Measurements from ENCODE around the gene FSIP1. TPM values are rescaled to one million over a fixed set of nuclear protein-coding genes. Genes with fewer than 3 reads are reported as not detected.

FSIP1 gene
- total RNA-seq, 1 donor from 2014 or later: 0.91 TPM

DNA sequence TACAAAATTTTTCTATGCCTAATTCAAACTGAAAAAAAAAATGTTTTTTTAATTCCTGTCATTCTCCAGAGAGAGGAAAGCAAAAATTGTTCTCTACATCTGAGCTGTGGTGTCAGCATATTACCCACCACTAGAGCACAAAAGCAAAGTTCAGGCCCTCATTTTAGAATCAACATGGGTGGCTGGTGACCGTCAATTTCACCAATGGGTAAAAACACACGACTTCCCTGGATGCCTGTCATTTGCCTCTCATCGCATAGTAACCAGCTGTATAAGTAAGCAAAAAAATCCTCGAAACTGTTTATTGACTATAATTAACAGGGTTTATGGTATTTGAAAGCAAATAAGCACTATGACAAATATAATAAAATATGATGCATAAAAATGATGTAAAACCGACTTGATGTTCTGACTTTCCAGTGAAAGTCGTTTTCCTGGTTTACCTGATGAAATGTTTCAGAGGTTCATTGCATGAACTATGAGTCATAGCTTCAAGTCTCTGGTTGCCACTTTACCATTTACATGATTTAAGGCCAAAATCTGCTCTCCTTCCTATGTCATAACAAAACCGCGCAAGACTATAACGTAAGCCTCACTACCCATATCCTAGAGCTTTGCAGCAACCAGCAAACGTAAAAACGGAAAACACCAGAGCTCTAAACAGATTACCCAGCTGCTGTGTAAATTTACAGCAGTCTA is 141.3 kb downstream of the FSIP1 start:
- no peak for ATAC-seq (ENCODE audit: poor library complexity)
- DNase-seq: no peak
- intact Hi-C loops (cut with DNase I): no loop called here

DNA sequence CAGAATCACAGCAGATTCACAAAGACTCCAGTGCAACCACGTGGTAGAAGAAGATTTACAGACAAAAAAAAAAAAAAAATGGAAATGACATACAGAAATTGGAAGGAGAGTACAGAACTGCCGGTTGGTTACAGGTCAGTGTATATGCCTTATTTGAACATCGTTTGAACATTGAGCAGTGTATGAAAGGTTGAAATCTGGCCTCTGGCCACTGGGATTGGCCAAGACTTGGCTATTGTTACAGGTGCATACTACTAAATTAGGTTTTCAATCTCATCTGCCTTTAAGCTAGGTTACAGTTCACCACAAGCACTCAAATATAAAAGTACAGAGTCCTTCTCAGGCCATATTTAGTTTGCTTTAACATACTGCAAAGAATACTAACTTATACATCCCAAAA is 142.0 kb downstream of the FSIP1 start:
- ATAC-seq (ENCODE audit: poor library complexity): no peak
- no peak for DNase-seq
- intact Hi-C loops (cut with DNase I): no loop called here

DNA sequence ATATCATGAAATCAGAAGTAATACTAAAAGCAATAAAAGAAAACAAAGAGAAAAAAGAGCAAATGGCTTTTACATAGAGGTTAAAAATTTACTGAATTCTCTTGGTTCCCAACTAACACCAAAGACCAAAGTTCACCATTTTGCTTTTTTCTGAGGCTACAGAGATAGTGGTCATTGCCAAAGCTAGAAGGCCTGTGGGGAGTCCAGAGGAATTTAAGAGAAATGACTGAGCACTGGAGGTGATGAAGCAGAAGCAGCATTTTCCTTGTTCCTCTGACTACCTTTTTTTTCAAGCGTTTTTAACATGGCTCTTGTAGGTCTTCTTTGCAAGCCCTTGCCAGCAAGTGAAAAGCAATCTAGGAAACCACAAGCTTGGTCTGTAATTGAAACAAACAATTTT is 143.6 kb downstream of the FSIP1 start:
- no peak for DNase-seq
- intact Hi-C loops (cut with DNase I): no loop called here
- no peak for ATAC-seq (ENCODE audit: poor library complexity)

DNA sequence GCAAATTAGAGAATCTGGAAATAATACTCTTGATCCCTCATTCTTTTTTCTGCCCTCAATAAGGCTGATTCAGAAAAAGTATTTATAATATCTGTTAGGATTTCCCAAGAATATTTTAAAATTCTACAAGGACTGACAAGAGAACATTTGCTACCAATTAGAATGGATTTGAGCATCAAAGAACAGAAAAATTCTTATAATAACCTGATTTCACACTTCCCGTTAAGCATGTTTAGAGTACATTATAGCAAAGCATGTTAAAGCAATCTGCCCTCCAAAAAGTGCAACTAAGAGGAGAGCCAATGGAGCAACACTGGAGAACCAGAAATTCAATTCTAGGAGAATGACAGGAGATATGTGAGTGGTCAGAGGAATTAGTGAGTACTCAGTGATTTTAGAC is 144.6 kb downstream of the FSIP1 start:
- DNase-seq (no peak), ATAC-seq (ENCODE audit: poor library complexity) (no peak)
- intact Hi-C loops (cut with DNase I): no loop called here

DNA sequence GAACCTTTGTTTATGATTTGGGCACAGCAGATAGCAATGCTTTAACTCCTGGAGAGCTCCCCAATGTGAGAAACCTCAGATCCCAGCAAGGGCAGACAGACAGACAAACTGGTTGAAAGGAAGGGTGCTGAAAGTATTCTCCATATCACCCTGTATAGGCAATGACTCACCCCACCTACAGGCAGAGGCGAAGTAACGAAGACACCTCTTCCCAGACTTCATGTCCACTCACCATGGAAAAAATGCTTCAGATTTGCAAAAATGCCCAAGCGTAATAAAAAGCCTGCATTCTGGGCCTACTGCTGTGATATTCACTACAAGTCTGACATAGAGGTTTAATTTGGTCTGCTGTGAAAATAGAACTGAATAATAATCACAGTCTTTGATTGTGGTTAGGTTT is 151.3 kb downstream of the FSIP1 start:
- no peak for ATAC-seq (ENCODE audit: poor library complexity)
- no peak for DNase-seq
- intact Hi-C loops (cut with DNase I): no loop called here

DNA sequence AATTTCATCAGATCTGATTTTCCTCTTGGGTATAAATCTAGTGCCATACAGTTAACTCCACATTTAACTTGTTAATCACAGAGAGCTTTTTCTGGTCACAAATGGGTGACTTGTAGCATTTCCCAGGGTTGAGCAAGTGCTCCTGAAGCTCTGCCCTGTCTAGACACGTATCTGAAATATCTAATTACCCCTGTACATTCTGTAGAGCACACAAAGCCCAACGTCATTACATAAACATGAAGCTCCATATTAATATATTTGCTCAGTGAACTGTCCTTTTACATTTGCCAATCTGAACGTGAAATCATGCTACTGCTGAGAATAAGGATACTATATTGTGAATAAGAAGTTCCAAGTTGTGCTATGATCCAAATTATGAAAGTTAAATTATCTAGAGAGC is 152.7 kb downstream of the FSIP1 start:
- intact Hi-C loops (cut with DNase I): no loop called here
- no peak for ATAC-seq (ENCODE audit: poor library complexity)
- DNase-seq: no peak

DNA sequence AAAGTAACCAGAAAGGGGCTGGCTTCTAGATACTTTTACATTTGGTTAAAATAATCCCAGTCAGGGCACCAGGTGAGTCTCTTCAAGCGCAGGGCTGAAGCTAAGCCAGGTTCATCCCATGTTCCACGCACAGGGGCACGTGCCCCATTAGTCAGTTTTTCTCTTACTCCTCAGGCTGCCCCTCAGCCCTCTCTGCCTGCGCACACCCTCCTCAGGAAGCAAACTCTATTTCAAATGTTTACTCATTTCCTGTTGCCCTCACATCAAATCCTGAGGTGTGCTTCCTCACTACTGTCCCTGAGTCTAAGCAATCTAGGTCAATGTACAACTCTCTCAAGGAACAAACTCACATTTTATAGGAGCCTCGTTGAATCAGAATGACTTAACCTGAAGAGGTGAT is 153.3 kb downstream of the FSIP1 start:
- intact Hi-C loops (cut with DNase I): no loop called here
- no peak for DNase-seq
- no peak for ATAC-seq (ENCODE audit: poor library complexity)

DNA sequence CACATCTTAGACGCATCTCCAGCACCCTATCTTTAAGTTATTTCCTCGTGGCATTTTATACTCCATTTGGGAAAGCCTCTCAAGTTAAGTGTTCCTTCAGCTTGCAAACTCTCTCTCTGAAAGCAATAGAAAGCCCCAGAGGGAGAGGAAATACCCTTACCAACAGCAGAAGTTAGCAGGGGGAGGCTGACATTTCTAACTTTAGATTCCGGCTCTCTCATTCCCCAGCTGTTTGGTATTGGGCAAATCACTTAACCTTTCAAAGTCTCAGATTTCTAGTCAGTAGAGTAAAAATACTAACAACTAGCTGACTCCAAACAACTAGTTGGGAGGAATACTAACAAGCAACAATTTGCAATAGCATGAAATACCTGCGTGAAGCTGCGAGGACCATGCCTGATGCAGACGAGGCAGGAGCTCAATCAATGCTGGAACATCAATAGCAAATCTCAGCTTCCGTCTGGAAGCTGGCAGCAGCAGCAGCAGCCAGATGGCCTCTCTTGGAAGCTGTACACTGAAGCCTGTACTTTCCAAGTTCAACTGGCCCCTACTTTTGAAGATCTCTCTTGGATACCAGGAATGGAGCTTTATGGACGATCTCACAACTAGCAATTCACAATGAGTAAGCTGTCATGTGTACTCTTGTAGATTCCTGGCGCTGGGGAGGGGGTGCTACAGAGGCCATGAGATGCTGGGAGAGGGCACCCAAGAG is 153.9 kb downstream of the FSIP1 start:
- no peak for DNase-seq
- peak; percentile 14 for ATAC-seq (ENCODE audit: poor library complexity)
- intact Hi-C loops (cut with DNase I): no loop called here

DNA sequence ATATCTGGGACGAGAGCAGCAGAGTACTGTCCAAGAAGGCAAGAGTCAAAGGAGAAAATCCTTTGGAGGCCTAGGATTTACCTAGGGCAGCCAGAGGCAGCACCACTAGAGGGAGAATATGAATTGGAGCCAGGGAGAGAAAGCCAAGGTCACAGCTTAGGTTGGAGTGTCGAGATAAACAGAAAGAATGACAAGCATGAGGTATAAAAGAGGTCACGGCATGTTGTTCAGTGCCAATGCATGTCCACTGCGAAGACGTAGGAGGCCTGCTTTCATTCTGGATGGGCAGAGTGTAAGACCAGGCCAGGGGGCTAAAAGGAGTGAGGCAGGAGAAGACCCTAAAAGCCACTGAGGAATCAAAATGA is 154.5 kb downstream of the FSIP1 start:
- ATAC-seq (ENCODE audit: poor library complexity) (peak; percentile 83), DNase-seq (no peak)
- intact Hi-C loops (cut with DNase I): no loop called here

DNA sequence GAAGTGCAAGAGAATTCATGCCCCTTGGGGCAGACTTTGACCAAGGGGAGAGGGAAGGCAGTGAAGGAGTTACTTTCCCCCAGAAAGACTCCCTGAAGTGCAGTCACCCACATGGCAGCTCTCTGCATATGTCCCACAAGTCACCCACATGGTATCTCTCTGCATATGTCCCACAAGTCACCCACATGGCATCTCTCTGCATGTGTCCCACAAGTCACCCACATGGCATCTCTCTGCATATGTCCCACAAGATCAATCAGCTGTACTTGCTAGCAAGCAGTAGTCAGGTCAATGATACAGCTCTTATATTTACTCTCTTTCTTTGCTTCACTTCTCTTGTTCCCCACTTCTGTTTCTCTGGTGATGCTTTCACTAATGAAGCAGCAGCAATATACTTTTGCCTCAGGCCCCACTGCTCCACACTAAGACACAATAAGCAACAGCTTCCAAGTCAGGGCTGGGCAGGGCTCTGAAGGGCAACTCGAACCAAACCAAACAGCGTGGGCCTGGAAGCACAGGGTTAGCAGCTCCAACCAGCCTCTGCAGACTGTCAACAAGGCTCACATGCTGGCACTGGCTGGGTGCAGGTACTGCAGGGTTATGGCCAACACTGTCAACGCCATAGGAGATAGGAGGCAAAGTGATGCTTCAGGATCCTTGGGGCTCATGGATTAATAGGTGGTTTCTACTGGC is 155.0 kb downstream of the FSIP1 start:
- DNase-seq (no peak), ATAC-seq (ENCODE audit: poor library complexity) (peak; percentile 40)
- intact Hi-C loops (cut with DNase I): no loop called here

DNA sequence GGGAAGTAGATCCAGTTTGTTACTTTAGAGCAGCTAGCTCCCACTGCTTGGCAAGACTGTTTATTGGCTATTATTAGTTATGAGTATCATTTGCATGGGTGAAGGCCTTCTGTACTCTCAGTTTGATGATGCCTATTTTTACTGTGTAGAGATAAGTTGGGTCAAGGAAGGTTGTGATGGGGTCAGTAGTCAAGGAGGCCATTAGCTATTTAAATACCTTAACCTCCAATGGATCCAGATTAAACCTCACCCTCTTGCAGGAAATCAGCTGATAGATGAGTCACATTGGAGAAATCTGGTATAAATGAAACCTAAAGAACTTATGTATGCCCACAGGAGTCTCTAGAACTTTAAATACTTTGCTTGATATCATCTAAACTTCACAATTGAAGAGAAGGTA is 156.8 kb downstream of the FSIP1 start:
- DNase-seq: no peak
- ATAC-seq (ENCODE audit: poor library complexity): peak; percentile 11
- intact Hi-C loops (cut with DNase I): no loop called here

DNA sequence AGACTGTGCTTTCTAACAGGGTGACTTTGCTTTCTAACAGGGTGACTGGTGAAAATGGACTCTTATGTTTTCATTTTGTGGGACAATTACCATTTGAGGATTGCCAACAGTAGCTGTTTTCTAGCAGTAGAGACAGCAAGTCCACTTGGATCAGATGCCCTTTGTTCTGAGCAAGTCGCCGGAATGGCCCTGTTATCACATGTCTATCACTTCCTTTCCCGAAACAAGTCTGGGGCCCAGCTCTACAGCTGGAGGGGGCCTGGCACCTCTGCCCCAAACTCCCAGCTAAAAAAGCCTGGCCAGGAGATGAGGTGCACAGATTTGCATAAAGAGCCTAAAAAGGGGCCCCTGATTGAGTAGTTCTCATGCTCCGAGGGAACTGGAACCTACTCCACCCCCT is 157.2 kb downstream of the FSIP1 start:
- intact Hi-C loops (cut with DNase I): no loop called here
- no peak for ATAC-seq (ENCODE audit: poor library complexity)
- no peak for DNase-seq

DNA sequence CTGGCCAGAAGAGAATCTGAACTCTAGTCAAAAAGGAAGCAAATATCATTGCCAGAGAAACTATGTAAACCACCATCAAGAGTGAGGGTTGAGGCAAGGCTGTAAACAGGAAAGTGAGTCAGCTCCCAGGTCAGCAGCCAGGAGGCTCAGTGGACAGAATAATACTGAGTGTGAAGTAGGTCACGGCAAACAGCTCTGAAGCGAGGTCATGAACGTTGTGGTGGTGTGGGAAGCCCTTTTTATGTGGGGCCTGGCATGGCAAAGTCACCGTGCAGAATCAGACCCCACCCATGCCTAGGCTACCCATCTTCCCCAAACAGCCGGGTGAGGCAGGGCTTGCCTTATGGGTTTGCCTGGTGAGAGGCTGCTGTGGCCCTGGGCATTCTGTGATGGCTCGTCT is 157.8 kb downstream of the FSIP1 start:
- ATAC-seq (ENCODE audit: poor library complexity) (peak; percentile 54), DNase-seq (peak; percentile 64)
- intact Hi-C loops (cut with DNase I): no loop called here

DNA sequence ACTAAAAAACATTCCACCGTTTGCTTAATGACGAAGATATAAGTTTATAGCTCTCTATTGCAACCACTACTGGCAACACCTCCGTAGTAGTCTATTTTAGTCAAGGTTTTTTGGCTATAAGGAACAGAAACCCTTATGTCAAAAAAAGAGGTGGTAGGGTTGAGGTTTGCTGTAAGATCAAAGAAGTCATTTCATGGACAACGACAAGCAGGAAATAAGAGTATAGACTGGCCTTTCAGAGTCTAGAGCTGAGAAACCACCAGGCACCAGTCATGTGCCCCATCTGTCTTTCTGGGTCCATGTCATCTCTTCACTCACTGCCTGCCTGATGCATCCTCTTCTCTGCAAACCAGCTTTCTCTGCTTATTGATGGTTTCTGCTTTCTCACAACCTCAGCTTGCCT is 159.1 kb downstream of the FSIP1 start:
- ATAC-seq (ENCODE audit: poor library complexity) (no peak), DNase-seq (no peak)
- intact Hi-C loops (cut with DNase I): no loop called here

DNA sequence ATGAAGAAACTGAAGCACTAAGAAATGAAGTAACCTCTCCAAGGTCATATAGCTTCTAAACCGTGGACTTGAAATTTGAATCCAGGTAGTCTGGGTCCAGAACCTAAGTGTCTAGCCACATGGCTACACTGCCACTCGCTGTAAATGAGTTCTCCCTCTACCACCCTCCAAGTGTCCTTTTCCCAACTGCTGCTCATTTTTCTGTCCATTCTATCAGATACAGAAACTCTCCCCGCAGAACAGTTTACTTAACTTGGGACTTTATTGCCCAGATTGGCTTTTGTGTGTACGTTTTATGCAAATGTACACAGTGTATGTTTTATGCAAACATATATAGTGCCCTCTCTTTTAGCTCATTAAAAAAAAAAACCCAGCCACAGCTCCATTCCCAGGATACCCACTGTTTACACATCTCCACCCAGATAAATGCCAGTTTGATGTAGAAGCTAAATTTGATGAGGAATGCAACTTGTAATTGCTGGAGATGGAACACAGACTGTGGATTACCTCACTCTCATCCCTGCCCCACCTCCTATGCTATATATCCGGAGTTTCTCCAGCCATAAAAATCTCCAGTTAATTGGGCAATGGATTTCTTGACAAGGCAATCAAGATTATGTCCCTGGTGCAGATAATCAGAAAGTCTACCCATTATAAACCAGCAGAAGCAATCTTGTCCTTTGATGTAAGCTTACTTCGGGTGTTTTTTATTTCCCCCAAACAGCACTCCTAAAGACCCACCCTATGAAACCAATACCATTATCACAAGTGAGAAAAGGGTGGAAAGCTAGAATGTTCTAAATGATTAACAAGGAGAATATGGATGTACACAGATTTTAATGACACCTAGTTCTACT is 159.8 kb downstream of the FSIP1 start:
- intact Hi-C loops (cut with DNase I): no loop called here
- no peak for DNase-seq
- ATAC-seq (ENCODE audit: poor library complexity): no peak

DNA sequence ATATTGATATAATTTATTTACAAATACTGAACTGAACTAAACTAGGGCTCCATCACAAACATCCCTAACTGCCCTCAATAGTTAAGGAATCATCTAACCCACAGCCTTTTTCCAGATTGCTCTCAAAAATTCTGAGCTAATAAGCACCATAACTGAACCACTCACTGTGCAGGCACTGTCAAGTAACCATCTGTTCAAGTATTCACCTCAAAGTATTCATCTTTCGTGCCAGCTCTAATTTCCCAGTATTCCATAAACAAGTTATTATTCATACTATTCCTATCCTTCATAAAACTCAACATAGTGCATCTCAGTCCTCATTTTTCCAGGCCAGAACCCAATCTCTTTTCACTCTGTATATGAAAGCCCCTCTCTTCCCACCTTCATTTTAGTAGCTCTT is 160.7 kb downstream of the FSIP1 start:
- intact Hi-C loops (cut with DNase I): no loop called here
- DNase-seq (no peak), ATAC-seq (ENCODE audit: poor library complexity) (no peak)

DNA sequence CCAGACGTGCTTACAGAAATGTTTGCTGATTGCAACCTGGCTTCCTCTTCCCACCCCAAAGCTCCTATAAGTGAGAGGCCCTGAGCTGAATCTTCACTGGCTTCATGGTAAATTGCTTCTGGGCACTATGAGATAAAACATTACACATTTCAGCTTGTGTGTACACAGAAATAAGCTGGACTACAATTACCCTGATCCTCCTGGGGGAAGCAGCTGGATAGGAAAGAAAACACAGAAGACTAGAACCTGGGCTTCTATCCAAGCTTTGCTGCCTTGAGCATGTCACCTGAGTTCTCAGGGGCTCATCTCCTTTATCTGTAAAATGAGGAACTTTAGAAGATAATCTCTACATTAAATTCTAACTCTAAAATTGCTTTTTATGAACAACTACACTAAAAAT is 161.4 kb downstream of the FSIP1 start:
- DNase-seq (no peak), ATAC-seq (ENCODE audit: poor library complexity) (no peak)
- intact Hi-C loops (cut with DNase I): no loop called here

DNA sequence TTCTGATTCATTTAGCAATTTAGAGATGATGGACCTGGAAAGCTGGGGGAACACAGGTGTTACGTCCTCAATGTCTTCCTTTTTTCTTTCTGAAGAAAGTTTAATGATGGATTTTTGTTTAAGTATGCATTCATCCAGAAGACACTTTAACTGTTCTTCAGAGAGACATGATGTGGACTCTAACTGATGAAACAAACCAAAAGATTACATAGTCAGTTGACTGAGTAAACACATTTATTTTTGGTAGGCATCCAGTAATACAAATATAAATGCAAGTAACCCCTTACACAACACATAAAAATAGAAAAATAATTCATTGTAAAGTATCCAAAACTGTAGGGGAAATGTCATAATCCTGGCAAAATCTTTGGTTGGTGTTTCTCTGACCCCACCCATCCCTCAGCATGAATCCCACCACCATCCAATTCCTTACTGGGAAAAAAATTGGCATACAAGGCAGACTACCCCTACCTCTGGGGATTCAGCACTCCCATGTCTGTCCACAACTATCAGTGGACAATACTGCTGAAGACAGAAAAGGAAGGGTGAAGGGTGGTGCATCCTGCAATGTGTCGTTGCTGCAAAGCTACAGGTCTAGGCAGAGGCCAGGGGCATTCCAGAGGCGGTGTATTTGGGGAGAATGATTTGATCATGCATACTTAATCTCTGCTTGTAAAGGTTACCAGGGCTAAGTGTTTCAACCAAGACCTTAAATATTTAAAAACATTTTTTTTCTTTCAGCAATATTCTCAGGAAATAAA is 164.4 kb downstream of the FSIP1 start:
- DNase-seq (no peak), ATAC-seq (ENCODE audit: poor library complexity) (no peak)
- intact Hi-C loops (cut with DNase I): no loop called here

Measured in Right ventricle myocardium superior (tissue), 1 donor.